Activated T-cell treated with anti-CD3 and anti-CD28 coated beads for 4 hours (primary cell): Measurements from ENCODE around the gene ETS1.

Experiments used
- DNase-seq: peaks from one replicate; pipeline ENCODE4 v3.0.0-alpha.2; 2020

Gene ETS1, protein sequence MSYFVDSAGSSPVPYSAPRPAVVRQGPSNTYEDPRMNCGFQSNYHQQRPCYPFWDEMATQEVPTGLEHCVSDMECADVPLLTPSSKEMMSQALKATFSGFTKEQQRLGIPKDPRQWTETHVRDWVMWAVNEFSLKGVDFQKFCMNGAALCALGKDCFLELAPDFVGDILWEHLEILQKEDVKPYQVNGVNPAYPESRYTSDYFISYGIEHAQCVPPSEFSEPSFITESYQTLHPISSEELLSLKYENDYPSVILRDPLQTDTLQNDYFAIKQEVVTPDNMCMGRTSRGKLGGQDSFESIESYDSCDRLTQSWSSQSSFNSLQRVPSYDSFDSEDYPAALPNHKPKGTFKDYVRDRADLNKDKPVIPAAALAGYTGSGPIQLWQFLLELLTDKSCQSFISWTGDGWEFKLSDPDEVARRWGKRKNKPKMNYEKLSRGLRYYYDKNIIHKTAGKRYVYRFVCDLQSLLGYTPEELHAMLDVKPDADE

DNA sequence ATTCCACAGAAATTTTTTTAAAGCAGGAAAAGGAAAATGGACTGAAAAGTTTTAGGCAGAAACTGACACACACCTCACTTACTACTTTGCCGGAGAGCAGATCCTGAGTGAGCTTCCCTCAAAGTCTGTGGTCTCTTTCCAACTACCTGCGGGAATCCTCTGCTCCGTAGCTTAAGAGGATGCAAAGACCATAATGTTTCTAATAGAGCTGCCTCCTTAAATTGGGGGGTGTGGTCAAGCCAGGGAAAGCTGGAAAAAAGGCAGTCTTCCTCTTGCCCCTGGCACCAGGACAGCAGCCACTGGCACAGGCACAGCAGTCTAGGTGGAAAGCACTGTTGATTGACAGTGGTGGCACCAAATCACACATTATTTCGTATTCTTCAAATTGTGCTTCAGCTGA, at the start of gene ETS1:
Gene ETS1, minus strand, starts transcription at position 144 of the 400 bp plus-strand sequence. CDS start 14,428 bp downstream, outside the sequence.
- DNase-seq: no peak

DNA sequence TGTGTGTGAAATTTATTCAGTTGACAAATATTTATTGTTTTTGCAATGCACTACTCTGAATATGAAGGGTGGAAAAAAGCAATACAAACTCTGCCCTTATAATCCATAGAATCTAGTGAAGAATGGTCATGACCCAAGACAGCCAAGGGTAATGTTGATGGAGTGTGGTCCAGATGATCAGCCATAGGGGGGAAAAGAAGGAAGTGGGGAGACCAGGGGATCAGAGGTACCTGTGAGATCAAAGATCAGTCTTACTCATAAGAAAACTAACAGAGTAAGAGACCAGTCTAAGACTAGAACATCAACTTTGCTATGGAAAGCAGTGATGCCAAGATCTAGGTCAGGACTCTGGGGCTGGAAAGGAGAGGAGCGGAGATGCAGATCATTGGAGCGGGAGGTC, 47.0 kb upstream of the ETS1 start:
- DNase-seq: no peak

DNA sequence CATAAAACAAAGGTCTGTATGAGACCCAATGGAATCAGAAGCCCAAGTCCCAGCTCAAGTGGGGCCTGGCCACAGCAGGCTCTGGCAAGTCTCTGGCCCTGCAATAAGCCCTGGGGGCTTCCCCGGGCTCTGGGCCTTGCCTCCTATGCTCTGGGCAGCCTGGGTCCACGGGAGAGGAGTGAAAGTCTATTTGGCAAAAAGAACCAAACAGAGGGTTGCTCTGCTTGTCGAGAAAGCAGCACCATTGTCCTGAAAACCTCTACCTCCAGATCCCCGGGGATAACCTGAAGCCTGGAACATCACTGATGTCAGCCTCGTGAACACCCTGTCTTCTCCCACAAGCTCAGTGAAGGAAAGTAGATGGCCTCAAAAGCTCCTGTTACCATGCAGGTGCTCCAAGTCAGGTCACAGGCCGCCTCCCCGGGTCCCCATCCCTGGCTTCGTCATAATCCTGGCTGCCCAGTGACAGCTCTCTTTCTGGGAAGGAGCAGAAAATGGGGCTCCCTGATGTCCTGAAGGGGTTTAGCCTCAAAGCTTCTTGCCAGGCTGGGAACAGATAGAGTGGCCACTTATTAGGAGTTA, 46.1 kb upstream of the ETS1 start:
- no peak for DNase-seq

DNA sequence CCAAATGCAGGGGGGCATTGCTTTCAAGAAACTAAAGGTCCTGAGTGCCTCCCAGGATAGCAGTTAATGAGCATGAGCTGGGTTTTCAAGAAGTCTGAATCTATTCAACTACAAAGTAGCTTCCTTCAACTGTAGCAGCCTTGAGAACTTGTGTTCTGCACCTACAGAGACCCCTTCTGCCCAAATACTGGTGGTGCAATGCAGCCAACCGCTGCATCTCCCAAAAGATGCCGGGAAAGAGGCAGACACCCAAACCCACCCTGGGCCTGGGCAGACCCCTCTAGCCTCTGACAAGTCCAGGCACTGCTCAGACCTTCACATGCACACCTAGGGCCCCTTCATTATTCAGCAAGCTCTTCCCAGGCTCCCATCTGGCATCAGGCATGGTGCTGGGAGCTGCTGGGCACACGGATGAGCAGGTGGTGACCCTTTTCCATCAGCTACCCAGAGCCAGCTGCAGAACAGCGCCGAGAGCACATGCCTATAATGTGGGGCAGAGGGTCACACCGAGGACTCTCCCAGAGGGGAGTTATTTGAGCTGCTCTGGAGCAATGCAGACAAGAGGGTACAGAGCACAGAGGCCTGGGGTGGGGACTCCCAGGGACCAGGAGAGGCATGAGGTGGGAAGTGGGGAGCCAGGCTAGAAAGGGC, 44.9 kb upstream of the ETS1 start:
- DNase-seq: no peak

DNA sequence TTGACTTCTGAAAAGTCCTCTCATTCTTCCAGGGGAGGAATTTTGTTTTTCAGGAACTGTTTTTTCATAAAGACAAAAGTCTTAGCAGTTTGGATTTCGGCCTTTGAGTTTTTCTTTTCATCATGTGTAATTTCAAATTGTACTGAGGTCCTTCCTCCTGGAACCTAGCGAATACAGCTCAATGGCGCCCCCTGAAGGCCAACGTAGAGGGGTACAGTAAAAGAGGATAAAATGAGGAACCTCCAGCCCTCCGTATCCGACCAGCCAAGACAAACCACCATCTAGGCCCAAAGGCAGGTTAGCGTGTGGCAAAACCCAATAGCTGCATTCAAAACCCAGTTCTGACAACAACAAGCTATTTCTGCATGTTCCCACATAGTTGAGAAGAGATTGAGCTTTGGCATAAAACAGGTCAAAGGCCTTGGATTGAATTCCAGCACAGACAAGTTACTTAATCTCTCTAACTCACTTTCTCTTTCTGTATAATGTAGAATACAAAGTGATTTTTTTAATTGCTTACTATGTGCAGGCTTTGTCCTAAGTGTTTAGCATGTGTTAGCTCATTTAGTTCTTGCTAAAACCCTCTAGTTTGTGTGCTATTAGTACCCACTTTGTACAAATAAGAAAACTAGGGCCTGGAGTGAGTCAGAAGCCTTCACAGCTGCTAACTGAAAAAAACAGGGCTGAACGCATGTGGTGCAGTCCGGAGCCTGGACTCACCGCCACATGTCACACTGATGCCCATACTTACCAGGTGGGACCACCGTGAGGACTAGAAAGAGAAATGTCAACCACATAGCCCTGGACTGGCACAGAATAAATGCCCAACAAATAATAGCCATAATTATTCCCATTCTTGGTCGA, 43.2 kb upstream of the ETS1 start:
- peak; percentile 91 for DNase-seq

DNA sequence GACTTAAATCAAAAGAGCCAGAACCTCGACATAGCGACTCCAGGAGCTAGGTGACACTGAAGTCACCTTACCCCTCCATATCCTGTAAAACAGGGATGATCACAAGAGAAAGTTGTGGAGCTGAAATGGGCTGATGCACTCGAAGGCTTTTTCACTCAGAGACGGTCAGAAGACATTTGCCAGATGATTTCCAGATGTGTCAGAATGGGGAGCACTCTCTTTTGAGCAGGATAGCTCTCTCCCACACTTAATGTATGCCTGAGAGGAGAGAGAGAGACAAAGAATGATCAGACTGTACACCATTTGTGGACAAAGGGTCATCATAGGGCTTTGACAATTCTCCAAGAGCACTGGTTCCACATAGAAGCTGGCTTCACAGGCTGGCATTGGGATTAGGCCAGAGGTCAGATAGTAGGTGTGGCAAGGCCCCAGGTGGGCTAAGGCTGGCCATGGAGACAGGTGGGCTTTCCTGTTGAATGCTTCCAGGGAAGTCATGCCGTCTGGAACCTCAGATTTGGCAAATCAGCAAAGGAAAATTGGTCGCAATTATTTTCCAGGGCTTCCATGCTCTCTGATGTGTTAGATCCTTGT, 42.3 kb upstream of the ETS1 start:
- DNase-seq: no peak

DNA sequence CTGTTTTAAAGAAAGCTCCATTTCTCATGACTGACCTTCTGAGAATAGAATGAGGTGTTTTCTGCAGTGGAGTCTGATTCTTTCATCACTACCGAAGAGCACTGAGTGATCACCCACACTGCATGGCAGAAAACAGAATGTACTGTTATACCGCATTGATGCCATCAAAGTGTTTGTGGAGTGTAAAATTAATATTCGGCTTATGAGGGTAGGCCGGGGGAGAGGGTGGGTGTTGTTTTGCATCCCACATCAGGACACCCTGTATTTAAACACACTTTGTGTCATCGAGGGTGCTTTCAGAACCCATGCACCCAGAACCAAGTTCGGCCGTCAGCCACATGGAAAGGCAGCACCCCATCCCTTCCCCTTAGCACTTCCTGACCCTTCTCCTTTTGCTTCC, 41.3 kb upstream of the ETS1 start:
- DNase-seq: no peak

DNA sequence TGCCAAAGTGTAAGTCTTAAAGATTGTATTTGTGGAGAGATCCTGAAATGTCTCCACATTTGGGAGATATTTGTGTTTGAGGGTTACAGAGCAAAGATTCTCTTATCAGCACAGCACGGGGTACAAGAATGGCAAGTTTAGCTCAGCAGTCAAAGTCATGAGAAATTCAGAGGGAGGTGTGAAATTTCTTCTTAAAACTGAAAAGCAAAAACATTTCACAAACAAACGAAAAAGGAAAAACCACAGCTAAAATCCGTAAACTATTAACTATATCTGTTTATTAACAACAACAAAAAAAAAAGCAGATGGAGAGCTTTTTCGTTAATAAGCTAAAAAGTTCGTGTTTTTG, 40.9 kb upstream of the ETS1 start:
- no peak for DNase-seq

DNA sequence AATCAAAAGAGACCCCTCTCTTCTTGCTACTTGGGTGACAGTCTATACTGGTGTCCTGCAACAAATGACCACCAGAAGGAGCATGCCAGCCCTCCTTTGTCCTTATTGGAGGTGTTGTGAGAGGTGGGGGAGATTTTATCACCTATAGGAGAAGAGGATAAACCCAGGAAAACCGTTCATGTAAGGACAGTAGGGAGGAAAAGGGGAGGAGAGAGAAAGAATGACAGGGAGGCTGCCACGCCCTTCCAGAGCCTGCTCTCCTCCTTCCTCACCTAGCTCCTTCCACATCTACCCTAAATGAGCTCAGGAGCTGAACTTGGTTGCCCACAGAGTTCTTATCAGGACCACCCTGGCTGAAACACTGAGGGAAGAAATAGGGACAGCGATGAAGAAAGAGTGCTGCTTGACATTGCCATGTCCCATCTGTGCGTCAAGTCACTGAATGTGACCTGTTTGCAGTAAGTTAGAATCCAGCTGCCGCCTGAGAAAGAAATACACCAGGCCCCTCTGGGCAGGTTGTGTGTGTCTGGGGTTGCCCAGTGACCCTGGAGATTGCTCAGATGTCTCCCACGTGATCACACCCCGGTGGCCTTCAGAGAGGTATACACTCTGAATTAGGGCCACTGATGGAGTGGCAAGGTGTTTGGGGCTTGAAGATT, 40.4 kb upstream of the ETS1 start:
- DNase-seq: no peak

DNA sequence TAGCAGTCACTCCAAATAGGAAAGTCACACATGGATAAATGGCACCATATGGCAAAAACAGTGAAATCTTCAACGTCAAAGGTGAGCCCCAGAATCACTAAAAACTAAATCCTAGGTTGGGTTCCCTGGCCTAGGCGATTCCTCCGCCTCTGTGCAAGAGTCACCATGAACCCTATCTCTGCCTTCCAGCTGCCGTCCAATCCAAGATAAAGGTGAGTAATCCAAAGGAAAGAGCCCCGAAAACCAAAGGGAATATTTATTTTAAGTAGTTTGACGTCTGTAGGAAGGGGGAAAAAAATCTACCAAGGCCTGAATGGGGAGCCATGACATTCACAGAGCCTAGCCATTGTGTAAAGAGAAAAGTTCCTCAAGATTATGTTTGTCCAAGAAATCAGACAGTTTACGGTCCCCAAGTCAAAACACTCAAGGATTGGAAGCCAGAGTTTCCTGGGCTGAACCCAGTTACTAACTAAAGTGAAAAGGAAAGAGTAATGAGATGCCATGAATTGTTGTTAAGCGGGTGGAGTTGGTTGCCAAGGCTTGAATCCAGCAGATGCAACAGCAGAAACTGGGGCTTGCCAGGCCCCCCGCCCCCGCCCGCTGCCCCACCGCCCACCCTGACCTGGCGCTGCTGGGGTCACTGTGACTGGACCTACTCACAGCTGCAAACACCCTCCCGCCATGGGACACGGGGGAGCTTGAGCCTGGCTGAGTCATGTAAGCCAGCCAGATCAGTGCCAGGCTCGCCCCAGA, 39.7 kb upstream of the ETS1 start:
- no peak for DNase-seq

DNA sequence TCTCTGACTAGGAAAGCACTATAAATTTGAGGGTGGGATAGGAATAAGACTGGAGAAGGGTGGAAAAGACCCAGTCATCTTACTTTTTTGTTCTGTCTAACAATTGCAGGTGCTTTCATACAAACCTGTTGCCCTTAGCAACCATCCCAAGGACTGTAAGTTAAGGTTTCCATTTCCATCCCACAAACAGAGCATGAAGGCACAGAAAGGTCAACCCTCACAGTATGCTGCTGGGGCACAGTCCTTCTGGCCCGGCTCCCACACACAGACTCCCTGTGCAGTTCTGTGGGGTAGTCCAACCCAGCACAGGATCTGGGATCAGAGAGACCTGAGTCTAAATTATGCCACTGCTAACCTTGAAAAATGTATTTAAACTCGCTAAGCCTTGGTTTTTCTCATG, 38.4 kb upstream of the ETS1 start:
- DNase-seq: no peak

DNA sequence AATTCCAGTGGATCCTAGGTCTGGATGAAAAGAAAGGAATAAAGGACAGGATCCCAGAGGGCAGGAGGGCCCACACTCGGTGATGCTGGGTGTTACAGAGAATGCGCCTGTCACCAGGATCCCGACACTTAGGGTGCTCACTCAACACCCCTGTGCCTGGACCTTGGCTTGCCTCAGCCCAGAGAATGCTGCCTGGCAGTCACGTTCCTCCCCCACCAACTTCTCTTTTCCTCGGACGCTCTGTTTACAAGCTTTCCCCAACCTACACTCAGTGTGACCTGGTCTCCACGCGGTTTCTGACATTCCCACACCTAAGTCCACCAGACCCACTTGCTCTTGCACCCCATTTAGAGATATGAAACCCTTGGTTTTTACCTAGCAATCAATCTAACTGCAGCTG, 38.0 kb upstream of the ETS1 start:
- DNase-seq: no peak

DNA sequence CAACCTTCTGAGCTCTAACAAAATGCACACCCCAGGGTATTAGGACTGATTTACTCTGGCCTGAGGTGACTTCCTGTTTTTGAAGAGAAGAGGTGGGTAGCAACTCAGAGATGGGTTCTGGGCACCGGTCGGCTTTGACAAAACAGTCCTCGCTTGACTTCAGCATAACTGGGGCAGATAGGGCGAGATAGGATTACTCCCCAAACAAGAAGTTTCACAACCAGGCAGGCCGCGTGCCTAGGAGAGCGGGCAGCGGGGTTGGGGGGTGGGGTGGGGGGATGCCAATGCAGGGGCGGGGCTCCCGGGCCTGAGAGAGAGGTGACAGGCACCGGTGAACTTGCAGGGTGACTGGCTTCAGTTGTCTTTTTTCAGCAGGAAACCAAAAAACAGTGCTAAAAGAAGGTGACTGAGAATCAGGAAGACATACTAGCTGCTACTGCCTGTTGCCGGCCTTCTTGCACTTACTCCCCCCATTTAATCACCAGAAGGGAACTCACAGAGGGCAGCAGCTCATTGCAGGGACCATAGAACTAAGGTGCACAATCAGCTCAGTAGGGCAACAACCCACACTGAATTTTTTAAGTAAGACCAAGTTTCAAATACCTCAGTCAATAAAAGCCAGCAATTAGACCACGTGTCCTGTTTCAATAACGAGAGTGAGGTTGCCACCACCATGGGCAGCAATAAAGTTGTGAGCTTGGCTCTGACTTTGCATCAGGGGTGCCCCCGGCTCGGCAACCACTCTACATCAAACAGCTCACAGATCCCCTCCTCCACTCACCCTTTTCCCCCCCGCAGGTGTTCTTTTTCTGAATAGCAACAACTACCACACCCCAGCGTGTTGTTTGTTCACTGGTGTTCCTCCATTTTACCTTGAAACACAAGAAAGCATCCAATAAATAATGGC, 37.2 kb upstream of the ETS1 start:
- no peak for DNase-seq

DNA sequence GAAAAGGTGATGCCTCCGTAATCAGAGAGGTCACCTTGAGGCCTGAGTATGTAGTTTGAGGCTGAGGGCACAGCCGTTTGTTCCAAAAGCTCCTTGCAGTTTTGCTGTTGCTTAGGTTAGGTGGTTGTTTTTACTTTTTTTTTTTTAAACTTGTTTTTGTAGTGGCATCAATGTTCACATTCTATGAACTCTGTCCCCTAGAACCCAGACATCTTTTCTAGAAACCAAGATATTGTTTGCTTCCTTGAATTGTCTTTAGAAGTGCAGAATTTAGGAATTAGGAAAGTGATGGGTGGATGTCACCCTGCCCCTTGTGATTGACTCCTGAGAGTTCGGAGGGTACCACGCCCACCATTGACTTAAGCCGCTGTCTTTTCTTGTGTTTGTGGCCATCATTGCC, 35.7 kb upstream of the ETS1 start:
- no peak for DNase-seq

DNA sequence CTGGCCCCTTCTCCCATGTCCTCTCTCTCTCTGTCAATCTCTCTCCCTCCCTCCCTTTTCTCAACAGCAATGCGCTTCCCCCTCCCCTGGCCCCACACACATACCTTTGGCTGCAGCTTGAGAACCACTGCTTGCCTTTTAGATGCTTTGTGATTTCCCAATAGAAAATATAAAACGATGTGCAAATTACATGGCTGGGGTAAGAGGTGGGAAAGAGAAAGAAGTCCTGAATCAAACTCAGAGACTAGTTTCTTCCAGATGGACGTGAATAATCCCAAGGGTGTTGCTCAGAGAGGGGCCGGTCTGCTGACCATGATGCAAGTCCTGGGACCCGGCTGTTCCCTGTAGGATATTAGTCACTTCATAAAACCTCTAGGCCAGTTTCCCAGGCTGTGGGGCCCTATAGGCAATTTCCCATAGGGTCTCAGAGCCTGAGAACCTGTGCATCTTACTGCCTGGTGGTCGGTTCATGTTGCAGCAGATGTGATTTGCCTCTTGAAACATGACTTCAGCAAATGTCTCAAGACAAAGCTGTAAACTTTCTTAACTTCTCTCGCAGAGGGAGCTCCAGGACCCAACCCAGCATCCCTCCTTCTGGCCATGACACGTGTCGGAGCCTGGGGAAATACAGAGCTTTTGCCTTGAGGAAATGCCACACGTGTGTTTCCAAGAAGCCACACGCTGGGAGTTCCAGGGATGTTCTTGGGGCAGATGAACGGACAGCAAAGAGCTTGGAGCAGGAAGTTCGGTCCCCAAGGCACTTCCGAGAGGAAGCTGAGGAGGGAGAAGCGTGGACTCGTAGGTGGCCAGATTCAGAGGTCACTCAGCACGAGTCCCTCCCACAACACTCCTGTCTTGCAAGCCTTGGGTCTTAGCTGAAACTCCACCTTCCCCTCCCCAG, 34.5 kb upstream of the ETS1 start:
- no peak for DNase-seq

DNA sequence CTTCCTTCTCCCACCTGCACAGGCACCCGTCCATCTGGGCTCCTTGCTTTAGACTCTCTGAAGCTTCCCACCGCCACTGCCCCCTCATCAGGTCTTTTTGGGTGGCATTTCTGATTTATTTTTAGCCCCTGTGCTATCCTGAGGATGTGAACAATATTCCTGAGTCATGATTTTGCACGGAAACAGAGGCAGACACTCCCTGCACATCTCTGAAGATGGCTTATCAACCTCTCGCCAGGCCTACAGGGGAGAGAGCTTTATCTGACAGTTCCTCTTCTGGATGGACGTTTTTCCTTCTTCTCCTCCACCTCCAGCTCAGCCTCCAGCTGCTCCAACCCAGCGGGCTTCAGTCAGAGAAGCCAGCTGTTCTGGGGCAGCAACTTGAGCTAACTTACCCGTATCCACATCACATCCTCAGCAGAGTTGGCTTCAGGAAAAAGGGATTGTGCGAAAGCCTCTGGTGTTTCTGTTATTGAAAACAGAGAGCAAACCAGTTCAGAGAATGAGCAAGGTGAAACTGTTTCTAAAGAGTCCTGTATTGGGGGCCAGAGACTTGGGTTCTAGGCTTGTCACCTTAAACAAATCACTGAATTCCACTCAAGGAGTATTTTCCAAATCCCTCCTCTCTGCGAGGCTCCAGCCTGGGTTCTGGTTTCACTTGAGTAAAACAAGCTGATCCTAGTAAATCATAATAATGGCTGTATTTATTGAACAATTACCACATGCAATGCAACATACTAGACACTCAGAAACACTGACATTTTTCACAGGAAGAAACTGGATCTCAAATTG, 33.1 kb upstream of the ETS1 start:
- DNase-seq: no peak

DNA sequence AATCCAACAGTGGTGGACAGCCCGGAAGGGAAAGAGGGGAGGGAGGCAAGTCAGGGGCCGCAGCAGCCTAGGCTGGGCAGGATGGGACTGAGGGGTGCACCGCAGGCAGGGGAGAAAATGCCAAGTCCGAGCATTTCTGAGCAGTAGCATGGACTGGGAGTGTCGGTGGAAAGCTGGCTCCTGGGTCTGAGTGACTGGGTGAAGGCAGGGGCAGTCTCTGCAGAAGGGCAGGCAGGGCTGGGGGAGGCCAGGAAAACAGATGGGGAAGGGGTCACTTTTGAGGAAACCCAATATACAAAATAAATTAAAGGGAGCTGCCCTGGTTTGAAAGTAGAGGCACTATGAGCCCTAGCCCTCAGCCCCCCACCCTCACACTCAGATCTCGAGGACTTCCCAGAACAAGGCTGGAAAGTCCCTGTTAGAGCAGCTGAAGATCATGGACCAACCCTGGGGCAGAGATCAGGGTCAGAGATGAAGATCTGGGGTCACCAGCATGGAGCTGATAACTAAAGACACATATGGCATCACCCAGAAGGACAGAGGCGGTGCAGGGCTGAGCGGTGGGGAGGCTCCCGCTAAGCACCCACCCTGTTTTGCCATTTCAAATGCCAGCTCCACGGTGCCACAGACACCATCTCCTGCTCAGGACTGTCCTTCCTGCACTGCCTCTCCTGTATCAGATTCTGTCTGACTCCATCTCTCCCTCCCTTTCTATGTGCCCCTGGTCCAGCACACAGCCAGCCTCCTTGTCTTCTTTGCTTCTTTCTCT, 32.4 kb upstream of the ETS1 start:
- DNase-seq: no peak

DNA sequence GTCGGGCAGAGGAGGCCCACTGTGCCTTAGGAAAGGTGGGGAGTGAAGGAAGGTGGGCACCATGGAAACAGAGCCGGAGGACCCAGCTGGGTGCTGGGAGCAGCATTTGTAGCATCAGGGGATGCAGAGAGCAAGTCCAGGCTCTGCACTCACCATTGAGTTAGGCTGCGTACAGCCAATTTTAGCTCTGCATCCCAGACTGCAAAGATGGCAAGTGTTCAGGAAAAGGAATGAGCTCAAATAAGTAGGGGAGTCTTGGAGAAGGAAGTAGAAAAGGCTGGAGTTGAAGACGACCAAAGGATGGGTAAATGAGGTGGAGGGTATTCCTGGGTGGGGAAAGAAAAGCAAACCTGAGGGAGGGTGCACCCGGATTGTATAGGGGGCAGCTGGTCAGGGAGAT, 31.6 kb upstream of the ETS1 start:
- DNase-seq: no peak
